ENCODE data around the gene MAGI1.

MAGI1 gene

DNA sequence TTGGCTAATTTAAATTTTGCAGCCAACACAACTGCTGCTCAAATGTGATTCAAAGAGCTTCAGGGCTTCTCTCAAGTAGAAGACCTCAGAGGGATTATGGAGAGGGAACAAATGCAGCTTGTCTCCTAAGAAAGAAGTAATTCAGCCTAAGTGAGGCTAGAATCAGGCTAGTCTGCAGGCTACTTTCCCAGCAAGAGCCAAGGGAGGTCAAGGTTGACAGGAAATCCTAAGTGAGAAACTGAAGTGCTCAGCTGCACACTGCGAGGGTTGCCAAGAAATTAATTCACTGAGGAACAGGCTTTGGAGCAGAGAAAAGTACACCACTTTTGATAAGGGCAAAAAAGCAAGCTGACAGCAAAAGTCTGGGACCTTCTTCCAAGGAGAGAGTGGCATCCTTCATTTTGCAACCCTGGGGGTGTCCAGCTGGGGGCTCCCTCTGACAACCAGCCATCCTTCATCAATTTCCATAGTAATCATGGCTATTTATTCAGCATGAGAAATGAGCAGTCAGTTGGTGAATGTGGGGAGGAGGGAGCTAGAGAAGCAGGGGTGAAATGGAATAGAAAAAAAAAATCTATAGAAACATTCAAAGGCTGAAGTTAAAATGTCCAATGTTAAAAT lies 704.6 kb downstream of the MAGI1 start:
- DNase-seq: no peak

DNA sequence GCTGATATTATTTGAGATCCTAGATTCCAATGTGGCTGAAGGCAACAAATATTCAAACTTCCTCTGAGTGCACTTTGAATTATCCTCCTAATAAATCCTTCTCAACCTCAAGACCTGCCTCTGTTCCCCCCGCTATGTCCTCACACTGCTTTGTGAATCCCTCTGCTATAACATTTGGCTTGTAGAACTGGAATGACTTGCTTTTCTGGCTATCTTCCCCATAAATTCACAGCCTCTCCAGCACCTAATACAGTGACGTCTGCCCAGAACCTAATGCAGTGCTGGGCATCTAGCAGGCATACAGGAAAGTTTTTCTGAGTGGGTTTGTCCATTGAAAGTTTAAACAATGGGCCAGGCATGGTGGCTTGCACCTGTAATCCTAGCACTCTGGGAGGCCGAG lies 707.0 kb downstream of the MAGI1 start:
- no peak for DNase-seq

DNA sequence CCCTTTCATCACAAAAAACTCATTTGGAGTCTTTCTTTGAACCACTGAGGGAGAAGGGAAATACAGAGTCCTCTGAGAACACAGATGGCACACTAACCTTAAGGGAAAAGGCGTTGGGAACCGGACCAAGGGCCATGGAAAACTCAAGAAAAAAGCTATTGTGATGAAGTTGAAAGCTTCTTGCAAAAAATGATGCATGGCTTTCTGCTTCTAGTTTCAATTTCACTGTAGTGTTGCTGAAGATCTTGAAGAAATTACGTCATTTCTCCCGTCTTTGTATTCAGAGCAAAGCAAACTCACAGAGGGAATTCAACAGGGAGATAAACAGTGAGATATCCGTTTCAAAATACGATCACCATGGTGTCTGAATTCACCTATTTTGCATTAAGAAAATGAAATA lies 708.6 kb downstream of the MAGI1 start:
- DNase-seq: no peak

DNA sequence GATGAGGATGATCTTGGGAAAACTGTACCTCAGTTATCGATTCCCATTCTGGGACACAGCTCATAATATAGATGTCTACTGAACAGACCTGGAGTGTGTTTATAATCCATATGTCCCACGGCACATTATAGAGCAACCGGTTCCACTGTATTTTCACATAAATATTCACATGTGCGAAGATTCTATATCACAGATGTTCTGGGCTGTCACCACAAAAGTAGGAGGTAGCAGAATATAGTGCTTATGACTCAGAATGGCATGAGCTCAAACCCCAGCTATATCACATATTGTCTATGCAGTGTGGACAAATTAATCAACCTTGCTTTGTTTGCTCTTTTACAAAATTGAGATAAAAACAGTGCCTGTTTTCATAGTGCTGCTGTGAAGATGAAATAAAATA lies 710.6 kb downstream of the MAGI1 start:
- no peak for DNase-seq

DNA sequence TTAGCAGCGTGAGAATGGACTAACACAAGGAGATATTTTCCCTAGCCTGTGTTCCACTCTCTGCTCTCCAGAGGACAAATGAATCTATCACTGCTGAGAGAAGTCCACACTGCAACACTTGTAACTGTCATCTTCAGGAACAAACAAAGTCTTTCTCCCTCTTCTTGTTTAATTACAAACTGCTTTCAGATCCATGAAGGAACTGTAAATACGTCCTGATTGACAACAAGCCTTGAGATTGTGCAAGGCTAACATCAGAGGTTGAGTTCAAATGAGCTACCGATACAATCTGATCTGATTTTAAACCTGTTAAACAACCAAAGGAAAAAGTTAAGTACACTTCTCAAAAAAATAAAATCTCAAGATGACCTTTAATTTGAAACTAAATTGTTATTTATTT lies 712.1 kb downstream of the MAGI1 start:
- DNase-seq: no peak

DNA sequence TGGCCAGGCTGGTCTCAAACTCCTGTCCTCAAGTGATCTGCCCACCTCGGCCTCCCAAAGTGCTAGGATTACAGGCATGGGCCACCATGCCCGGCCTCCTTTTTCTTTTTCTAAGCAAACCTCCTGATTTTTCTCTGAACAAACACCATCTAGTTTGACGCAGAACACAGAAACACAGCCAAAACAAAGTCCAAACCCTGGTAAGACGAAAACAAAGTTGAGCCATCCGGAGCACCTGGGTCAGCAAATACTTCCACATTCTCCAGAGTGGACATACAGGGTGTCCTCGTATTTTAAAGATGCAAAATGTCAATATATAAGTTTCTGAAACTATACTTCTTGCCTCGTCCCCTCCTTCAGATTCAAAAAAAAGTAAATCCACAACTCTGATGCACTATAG lies 715.8 kb downstream of the MAGI1 start:
- DNase-seq: no peak

DNA sequence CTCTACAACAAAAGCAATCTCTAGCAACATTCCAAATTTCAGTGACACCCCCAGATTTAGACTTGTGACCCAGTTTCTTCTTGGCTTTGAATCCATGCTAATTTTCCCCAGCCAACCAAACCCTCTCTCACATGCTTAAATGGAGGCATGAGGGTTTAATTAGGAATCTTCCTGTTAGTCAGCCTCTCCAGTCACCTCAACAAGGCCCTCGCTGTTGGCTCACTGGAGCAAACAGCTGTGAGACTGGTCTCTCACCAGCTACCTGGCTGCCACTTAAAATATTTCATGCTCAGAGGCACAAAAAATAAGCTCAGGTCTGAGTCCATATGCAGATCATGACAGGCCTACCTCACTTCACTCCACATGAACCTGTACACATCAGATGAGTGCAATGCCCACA lies 720.5 kb downstream of the MAGI1 start:
- DNase-seq: no peak

DNA sequence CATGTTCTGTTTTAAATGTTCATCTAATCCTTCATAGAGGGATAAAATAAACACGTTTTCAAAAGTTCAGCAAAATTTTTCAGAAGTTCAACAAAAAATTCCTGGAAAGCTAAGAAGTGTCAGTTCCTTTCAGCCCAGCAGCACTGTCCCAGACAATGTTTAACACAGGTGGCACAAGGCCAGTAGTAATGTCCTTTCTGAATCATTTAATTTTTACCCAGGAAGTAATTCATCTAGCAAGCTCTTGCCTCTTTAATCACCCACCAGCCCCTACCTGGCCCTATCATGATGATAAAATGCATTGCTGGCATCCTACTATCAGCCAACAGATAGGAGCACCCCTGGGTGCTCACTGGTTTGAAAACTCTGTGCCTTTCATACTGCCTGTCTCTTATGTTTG lies 723.8 kb downstream of the MAGI1 start:
- no peak for DNase-seq

DNA sequence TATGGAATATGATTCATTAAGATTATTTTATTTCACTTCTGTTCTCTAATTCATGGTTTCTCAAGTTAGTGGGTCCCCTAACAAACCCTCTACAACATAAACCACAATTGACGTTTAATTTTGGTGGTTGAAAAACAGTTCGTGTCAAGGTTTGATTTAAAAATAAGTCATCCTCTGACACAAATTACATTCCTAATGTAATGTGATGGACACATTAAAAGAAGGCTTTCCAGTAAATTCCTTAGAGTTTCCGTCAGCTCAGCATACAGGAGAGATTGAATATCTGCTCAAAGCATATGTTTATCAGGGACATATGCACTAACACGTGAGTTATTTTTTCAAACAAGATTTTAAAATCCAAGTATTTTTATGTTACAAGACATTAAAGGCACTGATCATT lies 724.4 kb downstream of the MAGI1 start:
- DNase-seq: no peak

DNA sequence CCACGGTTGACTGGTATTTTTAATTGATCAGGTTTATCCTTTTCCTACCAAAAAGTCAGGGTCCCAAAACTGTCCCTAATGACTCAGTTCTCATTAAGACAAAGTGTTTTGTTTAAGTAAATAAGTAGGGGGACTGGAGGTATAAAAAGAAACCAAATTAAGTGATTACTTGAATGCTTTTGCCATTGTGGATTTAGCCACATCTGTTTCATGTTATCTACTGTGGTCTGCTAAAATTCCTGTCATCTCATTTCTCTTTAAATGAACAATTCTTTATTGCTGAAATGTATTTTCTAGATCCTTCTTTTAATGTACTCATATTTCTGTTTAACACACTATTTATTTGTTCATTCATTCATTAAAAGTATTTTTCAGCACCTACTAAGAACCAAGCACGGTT lies 725.1 kb downstream of the MAGI1 start:
- no peak for DNase-seq

DNA sequence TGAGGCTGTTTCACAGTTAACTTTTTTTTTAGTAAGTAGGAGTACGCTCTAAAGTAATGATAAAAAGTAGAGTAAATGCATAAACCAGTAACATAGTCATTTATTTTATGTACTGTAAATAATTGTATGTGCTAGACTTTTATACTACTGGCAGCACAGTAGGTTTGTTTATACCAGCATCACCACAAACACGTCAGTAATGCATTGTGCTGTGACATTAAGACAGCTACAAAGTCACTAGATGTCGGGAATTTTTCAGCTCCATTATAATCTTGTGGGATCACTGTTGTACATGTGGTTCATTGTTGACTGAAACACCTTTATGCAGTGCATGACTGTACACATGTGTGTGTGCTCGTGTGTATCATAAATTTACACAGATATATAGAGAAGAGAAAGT lies 732.9 kb downstream of the MAGI1 start:
- no peak for DNase-seq
